Activated CD4-positive, alpha-beta T cell treated with anti-CD3 and anti-CD28 coated beads, Interleukin-2, Interleukin-4, amounts not matched to agents 100 ng/mL and 50 ng/mL, durations not matched to agents 16 hours and 8 hours (primary cell): ENCODE data around the gene CYTH1.
"Not testable (repeated sequence)": the region's sequence is repeated elsewhere in the genome, so short reads cannot be mapped to it uniquely, and the experiment has no call there.

ENCODE experiments used
- DNase-seq: peaks from one replicate; pipeline ENCODE4 v3.0.0-alpha.2; 2020; ENCODE audit warnings: low spot score

The CYTH1 gene

GRCh38 chr17:78787444-78787843 is 5.4 kb upstream of the CYTH1 start:
- no peak for DNase-seq

DNA sequence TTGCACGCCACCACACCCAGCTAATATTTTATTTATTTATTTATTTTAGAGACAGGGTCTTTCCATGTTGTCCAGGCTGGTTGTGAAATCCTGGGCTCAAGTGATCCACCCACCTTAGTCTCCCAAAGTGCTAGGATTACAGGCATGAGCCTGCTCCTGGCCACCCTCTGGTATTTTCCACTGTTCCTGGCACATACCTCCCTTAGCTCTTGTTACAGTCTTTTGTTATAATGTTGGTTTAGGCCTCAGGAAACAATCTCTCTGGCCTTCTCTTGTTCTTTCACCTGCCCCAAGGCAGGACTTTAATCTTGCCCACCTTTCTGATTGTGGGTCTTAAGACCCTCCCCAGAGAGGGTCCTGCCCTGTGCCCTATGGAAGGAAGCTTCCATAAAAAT is 3.6 kb upstream of the CYTH1 start:
- DNase-seq = no peak

- no peak for DNase-seq
Observed at GRCh38 chr17:78785011-78785662, 3.1 kb upstream of the CYTH1 start.

- no peak for DNase-seq
Observed at GRCh38 chr17:78784352-78784751, 2.3 kb upstream of the CYTH1 start.

GRCh38 chr17:78783711-78784324 is 1.7 kb upstream of the CYTH1 start:
- DNase-seq = no peak

- no peak for DNase-seq
Observed at GRCh38 chr17:78781104-78781892, 775 bp downstream of the CYTH1 start.

GRCh38 chr17:78780335-78780734 is 1.7 kb downstream of the CYTH1 start:
- no peak for DNase-seq

DNA sequence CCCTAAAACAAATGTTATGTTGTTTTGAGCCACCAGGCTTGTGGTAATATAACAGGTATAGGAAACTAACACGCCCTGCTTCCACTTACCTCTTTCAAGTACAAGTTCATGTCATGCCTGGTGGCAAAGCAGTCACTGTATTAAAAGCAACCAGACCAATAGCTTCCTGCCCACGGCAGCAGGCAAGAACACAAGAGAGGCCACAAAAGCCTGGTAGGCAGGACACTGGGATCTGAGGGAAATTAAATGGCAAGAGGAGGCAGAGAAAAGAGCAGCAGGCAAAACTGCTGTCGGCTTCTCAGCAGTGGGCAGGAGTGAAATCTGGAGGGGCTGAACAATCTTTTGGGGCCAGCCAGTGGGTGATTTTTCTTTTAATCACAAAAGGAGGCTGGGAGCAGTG is 2.2 kb downstream of the CYTH1 start:
- peak; percentile 80 for DNase-seq

DNA sequence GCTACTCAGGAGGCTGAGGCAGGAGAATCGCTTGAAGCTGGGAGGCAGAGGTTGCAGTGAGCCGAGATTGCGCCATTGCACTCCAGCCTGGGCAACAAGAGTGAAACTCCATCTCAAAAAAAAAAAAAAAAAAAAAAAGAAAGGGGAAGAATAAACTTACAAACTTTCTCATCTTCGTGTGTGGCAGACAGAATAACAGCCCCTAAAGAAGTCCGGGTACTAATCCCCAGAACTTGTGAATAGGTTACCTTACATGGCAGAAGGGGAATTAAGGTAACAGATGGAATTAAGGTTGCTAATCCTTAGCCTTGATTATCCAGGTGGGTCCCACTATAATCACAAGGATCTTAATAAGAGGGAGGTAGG is 2.8 kb downstream of the CYTH1 start:
- not testable (repeated sequence) for DNase-seq

- no peak for DNase-seq
Observed at GRCh38 chr17:78777881-78778280, 4.2 kb downstream of the CYTH1 start.

- peak; percentile 84 for DNase-seq
Observed at GRCh38 chr17:78774956-78775571, 7.0 kb downstream of the CYTH1 start.

GRCh38 chr17:78774453-78774852 is 7.6 kb downstream of the CYTH1 start:
- DNase-seq = no peak

DNA sequence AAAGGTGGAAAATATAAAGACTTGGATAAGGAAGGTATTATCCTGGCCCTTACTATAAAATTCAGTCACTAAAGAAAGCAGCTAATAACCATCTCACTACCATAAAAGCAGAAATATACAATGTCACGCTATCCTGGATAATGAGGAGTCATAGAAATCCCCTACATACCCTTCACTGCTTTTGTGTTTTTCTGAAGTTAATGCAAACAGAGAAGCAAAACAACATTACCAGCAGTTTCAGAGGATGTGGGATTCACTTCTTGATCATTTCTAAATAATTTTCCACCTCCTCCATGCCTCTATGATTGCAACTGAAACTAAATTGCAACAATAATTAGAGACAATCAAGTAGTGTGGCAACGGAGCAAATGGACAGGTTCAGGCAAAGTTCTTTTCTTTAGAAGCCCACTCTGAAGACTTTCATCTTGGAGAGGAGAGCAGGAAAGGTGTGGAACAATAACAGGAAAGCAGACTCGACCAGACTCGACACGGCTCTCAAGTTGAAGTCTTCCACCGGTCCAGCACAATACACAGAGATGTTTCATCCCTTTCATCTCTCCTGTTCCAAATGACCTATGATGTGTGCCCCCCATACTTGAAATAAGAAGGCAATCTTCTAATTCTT is 10.2 kb downstream of the CYTH1 start:
- peak; percentile 79 for DNase-seq

GRCh38 chr17:78769196-78769773 is 12.8 kb downstream of the CYTH1 start:
- no peak for DNase-seq

DNA sequence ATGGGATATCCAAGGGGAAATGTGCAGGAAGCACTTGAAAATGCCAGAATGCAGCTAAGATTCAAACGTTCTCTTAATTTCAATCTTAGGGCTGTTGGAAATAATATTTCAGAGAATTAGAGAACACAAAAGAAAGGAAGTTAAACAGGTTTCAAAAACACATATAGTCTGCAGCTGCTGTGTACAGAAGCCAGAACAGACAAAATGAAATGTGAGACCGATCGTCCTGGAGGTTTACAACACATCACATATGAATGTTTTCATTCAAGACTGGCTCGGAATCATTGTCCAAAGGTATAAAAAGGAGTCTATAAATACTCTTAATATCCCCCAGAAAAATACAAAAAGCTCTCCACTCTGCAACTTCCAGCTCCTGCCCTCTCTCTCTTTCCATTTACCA is 14.3 kb downstream of the CYTH1 start:
- no peak for DNase-seq

DNA sequence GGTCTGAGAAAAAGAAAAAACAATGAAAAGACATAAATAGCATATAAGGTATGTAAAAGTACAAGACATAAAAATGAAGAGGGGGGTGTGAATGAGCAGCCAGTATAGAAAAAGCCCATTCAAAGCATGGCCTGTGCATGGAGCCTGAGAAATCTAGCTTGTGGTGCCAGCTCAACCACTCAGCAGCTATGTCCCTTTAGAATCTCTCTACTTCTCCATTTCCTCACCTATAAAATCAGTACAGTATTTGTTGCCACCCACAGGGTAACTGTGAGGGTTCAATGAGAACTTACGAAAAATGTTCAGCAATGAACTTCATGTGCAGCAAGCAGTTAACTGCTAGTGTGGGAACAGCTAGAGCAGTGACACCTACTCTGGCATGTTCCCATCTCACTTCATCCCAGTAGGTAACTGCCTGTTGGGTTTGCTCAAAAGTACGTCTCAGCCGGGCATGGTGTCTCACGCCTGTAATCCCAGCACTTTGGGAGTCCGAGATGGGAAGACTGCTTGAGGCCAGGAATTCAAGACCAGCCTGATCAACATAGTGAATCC is 15.3 kb downstream of the CYTH1 start:
- DNase-seq = no peak

DNA sequence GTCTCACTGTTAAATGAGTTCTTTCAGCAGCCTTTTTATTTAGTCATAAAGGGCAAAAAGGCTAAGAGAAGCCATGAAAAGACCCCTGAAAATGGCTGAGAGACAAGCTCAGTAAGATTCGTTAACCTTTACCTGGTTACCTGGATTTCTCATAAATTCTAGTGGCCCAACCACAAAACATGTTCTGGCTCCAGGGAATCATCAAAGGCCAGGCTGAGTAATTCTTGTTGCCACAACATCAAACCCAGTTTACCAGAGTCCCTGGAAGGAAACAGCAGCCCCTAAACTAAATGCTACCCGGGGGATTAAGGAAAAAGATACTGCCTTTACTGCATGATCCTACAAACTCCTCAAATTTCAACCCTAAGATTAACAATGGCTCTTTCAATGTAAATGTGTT is 15.8 kb downstream of the CYTH1 start:
- DNase-seq = no peak

GRCh38 chr17:78765821-78766220 is 16.3 kb downstream of the CYTH1 start:
- no peak for DNase-seq

DNA sequence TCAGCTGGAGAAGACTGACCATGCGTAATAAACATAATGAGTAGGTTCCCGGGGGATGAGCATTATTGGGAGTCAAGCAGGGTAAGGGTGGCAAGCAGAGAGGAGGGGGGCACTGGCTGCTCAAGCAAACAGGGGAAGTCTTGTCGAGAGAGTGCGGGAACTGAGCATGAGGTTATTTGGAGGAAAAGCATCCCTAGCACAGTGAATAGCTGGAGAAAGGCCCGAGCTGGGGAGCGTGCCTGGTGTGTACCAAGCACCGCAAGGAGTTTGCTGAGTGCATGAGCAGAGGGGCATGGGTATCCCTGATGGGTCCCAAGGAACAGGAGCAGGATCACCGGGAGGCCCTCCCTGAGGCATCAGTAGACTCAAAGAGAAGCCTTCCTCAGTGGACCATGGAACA is 17.2 kb downstream of the CYTH1 start:
- no peak for DNase-seq

GRCh38 chr17:78763561-78763960 is 18.5 kb downstream of the CYTH1 start:
- DNase-seq = no peak

GRCh38 chr17:78761789-78762406 is 20.2 kb downstream of the CYTH1 start:
- no peak for DNase-seq
